HG03565 (cell line): ENCODE results near the gene HNRNPR.
"Not testable (repeated sequence)": the region's sequence is repeated elsewhere in the genome, so short reads cannot be mapped to it uniquely, and the experiment has no call there.

ENCODE experiments used
- ATAC-seq: cut with Tn5 transposase; IDR thresholded peaks from one replicate; pipeline ENCODE4 v1.9.1; 2021; ENCODE audit warnings: mild to moderate bottlenecking, moderate library complexity; ENCODE audit not compliant: unreplicated experiment

Gene HNRNPR

DNA sequence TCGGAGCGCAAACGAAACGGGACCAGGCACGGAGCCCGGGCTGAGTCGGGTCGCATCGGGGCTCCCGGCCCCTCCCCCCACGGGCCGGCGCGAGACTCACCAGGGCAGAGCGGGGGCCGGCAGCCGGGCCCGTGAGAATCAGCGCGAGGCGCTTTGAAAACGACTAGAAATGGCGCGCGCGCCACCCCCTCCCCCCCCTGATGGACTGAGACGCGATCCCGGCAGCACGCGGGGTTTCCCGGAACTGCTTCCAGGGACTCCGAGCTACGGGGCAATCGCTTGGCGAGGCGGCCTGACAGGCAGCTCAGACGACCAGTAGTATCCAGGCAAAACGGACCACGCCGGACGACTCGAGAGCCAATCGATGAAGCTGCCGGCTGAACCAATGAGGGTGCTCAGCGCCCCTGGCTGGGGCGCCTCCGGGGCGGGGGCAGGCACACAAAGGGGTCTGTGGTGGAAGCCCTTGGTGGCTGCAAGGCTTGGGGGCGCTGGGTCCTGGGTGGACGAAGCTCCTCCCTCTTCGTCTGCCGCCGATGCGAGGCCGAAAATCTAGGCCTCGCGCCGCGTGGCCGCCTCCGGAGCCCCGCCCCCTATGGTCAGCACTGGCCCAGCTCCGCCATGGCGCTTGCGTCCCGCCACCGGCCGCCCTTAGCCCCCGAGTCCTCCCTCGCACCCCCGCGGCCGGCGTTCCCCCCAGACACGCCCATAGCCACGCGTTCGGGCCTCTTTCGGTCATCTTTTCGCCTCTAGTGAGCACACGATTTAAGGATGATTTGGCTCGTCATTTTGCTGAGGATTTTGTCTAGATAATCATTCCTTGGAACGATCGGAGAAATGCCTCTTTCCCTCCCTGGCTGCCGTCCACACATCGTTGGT is at the start of gene HNRNPR:
Gene HNRNPR, minus strand, starts transcription at position 174 of the 876 bp plus-strand sequence. CDS start 3,276 bp downstream, outside the sequence.
- ATAC-seq: peak; percentile 83

DNA sequence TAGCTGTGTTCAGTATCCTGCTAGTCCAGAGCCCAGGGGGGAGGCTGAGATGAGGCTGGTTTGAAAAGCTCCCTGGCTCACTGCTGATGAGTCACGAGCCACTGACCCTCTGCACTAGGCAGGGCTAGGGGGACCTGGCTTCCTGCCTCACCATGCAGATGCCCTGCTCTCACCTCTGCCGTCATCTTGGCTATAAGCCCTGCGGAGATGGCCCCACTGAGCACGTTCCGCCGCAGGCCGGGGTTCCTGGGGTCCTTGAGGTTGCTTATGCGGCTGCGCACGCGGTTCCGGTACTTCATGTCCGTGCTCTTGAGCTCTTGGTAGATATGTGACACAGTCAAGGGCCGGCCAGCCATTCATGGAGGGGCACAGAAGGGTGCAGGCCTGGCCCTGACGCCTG is 49.6 kb upstream of the HNRNPR start:
- ATAC-seq: no peak

DNA sequence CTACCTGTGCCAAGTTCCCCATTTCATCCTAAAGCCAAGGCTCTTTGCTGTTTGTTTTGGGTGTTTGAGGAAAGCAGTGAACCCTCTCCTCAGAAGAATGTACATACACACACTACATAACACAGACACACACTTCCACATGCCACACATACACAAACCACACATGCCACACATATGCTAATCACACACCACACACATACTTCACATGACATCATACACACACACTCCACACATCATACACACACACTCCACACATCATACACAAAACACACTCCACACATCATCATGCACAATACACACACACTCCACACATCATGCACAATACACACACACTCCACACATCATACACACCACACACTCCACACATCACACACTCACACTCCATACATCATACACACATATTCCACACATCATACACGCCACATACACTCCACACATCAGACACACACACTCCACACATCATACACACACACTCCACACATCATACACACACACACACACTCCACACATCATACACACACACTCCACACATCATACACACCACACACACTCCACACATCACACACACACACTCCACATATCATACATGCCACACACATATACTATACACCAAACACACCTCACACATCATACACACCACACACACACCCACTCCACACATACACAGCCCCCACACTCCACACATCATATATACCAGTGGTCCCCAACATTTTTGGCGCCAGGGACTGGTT is 48.2 kb upstream of the HNRNPR start:
- ATAC-seq: no peak

DNA sequence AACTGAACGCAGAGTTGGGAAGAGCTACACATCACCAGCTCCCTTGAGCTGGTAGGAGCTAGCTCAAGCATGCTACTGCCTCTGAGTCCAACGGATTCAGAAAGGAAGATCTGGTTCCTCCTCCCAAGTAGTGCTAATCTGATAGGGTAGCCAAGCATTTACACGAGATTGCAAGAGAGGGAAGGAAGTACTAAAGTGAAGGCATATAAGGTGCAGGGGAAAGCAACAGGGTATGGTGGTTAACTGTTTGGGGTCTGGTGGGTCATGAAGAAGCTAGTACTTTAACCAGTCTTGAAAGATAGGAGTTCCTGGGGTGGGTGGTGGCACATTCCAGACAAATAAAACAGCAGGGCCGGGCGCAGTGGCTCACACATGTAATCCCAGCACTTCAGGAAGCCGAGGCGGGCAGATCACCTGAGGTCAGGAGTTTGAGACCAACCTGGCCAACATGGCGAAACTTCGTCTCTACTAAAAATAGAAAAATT is 45.8 kb upstream of the HNRNPR start:
- no peak for ATAC-seq

DNA sequence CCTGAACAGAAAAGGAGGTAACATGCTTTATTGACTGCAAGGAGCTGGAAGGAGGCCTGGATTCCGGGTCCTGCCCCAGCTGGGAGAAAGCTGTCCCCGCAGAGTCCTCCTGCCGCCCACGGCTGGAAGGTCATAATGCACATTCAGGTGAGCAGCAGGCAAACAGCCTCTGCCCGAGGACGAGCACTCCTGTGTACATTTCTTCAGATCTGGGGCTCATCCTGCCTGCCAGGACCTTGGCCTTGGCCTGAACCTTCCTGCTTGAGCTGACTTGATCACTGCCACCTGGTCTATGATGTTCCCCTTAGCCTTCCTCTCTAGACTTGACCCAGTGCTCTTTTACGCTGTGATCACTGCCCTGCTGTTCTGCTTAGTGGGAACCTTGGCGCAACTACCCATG is 43.4 kb upstream of the HNRNPR start:
- ATAC-seq: no peak

DNA sequence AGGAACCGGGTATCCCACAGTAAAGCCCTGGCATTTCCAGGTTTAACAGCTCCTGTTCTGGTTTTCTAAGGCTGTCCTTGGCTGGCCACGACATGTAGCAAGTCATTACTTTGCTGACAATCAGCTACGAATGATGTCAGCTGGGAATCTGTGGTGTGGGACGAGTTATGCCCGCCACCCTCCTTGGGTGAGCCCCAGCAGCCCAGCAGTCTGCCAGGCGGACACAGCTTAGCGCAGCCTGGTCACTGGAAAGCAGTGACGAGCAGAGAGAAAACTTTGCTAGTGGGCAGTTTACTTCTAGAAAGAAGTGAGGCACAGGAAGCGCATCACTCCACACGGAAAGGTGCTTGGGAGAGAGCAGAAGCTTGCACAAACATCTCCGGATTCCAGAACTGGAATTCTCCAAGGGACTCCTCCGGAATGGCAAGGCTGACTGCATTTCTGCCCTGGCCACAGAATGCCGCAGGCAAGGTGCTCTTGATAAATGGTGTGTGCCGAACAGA is 41.1 kb upstream of the HNRNPR start:
- ATAC-seq: no peak

DNA sequence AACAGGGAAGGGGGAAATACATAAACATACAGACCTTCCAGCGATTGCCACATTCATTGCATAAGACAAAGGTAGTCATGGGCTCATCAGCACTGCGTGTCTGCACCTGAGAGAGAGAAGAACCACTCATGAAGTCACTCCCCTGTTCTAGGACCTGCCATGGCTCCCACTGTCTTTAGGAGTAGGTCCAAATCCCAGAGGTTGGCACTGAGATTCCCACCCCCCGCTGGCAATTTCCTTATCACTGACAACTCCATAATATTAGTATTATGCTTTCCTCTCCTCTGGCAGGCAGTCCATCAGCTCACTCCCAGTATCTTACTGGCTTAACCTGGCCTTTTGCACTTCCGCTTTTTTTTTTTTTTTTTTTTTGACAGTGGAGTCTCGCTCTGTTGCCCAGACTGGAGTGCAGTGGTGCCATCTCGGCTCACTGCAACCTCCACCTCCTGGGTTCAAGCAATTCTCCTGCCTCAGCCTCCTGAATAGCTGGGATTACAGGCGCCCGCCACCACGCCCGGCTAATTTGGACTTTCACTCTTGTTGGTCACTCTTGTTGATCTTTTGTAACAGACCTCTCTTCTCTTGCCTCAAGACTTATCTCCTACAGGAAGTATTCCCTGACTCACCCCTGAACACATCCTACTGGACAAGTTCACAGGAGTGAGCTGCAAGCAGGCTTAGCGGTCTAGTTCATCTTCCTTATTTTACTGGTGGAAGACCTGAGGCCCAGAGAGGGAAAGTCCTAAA is 40.4 kb upstream of the HNRNPR start:
- ATAC-seq: no peak

DNA sequence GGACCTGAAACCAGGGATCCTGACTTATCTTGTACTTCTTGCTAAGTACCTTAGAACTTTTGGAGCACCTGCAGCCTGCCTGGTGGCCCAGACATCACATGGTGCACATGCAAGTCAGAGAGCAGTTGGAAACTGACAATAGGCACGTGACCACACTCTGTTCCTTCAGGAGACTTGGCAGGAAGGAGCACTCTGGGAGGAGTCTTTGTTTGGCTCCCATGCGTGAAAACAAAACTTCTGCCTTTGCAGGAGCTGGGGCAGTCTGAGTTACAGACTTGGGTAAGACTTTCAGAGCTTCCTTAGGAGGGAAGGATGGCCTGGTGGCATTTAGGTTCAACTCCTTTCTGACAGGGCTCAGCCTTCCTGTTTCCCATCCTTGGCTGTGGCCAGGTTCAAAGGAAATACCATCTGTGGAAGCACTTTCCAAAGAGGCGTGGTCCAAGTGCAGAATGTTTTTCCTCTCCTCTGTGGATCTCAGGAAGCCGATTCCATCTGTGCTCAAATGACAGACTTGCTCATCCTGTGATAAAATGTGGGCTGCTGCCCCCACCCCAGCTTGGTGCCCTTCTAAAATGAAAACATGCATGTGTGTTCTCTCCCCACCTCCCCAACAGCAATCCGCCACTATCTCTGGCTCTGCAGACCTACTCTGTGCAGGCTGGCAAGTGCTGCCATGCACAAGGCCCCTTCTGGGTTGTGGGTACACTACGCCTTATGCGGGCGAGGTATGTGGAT is 39.7 kb upstream of the HNRNPR start:
- no peak for ATAC-seq

DNA sequence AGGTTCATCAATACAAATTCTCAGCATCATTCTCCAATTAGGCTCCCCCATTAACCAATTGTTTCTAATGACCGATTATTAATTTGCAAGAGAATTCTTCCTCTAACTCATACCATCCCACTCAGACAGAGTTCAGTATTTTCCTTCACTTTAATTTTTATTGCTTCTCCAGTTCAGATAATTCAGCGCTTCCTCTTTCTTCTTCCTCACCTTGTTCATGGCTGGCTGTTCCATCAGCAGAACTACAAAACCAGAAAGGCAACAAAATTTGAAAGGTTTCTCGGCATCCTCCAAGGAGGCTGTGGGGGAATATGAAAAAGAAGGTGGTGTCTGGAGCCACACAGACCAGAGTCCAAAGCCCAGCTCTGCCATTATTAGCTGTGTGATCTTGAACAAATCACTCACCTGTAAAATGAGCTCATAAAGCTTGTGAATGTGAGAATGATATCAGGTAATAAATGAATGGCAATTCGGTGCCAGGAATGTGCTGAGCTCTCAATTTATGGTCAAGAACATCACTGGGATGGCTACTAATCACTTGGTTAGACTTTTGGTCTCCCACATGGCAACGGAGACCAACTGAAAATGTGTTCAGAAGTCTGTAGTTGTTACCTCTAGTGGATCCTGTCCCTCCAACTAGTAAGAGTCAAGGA is 37.3 kb upstream of the HNRNPR start:
- ATAC-seq: no peak

DNA sequence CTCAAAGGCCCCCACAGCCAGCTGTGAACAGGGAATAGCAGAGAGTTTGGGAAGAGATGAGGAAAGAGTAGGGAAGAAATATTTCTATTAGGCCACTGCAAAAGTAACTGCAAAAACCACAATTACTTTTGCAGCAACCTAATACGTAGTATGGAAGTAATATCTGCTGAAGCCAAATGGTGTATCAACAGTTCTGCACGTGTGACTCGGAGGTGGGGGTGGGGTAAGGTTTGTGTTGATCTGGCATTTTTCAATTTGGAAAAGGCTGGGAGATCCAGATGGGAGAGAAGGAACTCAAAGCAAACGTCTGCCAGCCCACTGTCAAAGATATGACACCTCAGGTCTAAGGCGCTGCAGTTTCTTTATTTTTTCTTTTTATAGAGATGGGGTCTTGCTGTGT is 36.6 kb upstream of the HNRNPR start:
- no peak for ATAC-seq

DNA sequence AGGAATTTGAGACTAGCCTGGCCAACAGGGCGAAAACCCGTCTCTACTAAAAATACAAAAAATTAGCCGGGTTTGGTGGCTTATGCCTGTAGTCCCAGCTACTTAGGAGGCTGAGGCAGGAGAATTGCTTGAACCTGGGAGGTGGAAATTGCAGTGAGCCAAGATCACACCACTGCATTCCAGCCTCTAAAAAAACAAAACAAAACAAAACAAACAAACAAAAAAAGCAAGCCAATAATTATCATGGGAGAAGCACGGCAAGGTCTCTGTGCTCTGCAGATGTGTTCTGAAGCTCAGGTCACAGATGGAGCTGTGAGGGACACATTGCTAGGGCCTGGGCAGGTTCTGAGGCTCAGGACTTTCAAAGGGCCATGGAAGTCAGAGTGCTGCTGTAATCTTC is 36.2 kb upstream of the HNRNPR start:
- ATAC-seq: not testable (repeated sequence)

DNA sequence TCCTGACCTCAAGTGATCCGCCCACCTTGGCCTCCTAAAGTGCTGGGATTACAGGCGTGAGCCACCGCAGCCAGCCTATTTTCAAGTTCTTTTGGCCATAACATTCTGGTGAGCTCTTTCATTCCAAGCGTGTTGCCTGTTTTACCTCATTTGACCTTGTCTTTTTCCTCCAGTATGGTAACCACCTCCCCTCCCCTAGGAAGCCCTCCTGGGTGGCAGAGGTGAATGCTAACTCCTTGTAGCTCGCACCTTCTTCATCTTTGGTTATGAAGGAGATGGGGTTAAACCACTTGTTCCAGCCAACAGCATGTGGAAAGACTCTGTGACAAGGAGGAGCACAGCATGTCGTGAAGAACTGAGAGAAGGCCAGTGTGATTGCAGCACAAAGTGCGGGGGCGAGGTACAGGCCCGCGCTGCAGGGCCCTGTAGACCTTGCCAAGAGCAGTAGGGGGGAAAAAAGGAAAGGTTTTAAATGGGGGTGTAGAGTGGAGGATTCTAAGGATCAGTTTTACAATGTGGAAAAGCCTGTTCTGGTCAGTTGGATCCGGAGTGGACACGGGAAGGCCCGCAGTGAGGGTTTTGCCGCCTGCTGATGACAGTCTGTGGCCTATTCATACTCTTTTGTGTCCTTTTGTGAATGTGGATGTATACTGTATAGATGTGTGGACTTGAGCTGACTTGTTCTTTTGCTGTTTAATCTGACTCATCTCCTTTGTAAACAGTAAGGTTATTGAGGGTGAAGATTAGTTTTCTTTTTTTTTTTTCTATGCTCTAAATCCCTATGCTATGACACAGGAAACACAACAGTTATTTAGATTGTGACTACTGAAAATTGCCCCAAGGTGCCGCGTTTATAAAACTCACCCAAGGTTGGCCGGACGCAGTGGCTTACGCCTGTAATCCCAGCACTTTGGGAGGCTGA is 33.1 kb upstream of the HNRNPR start:
- ATAC-seq: no peak

DNA sequence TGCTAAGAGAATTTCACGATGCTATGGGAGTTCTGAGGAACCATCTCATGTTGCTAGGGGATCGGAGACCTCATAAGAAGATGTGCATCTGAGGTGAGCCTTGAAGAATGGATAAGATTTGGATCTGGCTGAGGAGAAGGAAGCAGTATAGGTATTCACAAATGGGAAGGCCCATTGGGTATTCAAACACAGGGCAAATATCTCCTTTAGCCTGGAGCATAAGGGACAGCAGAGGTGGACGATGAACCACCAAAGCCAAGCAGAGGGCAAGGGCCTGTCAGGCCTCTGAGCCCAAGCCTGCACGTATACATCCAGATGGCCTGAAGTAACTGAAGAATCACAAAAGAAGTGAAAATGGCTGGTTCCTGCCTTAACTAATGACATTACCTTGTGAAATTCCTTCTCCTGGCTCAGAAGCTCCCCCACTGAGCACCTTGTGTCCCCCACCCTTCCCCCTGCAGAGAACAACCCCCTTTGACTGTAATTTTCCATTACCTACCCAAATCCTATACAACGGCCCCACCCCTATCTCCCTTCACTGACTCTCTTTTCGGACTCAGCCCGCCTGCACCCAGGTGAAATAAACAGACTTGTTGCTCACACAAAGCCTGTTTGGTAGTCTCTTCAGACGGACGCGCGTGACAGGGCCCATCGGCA is 30.1 kb upstream of the HNRNPR start:
- ATAC-seq: not testable (repeated sequence)

DNA sequence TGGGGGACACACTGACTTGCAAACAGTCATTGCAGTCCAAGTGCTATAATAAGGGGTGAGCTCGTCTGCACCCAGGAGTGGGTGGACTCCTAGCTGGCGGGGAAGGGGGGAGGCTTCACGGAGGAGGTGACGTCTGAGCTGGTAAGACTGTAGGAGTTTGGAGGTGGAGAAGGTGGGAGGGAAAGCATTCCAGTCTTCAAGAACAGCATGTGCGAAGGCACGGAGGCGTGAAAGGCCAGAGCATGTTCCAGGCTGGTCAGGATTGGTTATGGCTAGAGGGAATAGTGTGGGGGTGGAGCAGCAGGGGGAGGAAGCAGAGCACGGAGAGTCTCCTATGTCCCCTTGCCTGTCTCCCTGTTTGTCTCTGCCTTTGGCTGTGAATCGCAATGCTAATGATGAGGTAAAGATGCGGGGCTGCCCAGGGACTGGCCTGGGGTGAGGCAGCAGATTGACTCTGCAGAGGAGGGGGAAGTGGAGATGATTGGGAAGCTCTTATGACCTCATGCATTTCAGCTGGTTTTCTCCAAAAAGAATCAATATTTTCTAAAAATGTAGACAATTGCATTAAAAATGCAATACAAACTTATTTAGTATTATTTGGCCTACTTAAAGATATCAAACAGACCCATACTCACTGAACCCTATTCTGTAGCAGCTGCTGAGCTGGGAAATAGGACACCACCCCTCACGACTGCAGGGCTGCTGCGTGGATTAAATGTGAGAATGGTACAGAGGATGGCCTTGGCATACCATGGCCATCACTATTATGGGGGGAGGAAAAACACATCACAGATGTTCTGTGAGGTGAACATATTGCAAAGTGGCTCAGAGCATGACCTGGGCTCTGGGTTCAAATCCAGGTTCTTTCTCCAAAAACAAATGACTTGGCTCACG is 28.1 kb upstream of the HNRNPR start:
- ATAC-seq: no peak

DNA sequence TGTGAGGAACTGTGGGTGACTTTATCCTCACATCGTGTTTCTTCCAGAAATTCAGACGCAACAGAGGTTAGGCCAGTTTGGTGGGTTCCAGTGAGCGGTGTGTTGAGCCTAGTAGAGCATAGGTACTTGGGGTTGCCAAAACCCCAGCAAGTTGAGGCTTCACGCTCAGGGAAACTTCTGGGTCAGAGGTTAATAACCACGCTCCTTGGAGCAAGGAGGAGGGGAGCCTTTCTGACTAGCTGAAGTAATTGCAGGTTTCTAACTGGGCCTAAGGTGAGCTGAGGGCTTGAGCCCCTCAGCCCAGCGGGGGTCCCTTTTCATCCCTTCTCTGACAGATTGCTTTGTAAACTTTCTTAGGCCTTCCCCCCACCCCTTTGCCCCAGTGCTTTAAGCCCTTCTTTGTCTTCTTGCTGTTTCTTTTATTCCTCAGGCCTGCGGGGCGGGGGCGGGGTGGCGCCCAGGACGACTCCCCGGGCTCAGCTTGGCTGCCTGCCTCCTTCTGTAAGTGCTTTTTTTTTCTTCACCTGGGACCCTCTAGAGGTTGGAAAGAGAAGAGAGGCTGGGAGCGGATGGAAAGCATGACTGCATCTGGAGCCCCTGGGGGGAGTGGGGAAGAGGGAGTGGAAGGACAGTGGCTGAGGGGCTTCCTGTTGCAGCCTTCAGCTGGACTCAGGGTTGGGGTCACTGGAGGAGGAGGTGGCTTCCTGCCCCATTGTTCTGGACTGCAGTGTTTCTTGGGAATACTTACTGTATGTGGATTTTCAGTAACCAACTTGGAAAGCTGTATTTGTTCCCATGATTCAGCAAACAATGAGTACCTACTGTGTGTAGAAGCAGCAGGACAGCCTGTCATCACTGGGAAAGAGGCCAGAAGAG is 26.9 kb upstream of the HNRNPR start:
- ATAC-seq: no peak

DNA sequence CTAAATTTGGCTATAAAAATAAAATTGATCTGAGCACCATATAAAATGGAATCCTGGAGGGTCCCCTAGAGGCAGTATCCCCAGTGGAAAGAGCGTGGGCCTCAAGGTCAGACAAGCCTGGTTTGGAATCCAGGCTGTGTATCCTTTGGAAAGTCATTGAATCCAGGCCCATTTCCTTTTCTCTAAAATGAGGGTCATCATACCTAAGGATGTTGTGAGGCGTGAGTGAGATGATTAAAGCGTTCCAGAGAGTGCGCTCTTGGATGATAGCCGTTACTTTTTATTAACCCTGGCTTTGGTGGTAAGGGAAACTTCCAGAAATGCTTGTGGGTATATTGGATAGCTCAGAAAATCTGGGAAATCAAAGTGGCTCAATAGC is 26.2 kb upstream of the HNRNPR start:
- no peak for ATAC-seq
